ENCODE data around the gene NSD1.
A peak's percentile ranks its signal among the peaks of the same experiment; 100 is the strongest.

The NSD1 gene

GRCh38 chr5:177317959-177318377 is 184.4 kb downstream of the NSD1 start:
- peak; percentile 78 for TF ChIP-seq CTCF (IDR thresholded peaks at IDR 0.05; ENCODE audit: insufficient read depth, low read length, missing control alignments)
- ChIA-PET POLR2A (no interaction called here), CTCF (interaction anchor here (0.7 to 17.1 kb wide), 27 partner anchors 8 to 204 kb away, joined by 3 to 261 read pairs (median 7); partner anchors contain the start of genes GRK6, LMAN2, PDLIM7 and PFN3)
- DNase-seq (ENCODE audit: low read depth, low spot score) = peak; percentile 38
- H3K4me3 ChIP-seq (ENCODE audit: low read depth, low read length) = no peak overlapping the region

- no peak for DNase-seq (ENCODE audit: low read depth, low spot score)
- ChIA-PET CTCF (interaction anchor here (0.6 to 17.1 kb wide), 12 partner anchors 6 to 248 kb away, joined by 3 to 261 read pairs (median 20); partner anchors contain the start of genes PFN3 and PRR7), POLR2A (interaction anchor here (0.6 kb wide), 1 partner anchor 32 kb away, joined by 3 read pairs; the partner anchor contains the start of gene LMAN2)
- no peak for TF ChIP-seq CTCF (IDR thresholded peaks at IDR 0.05; ENCODE audit: insufficient read depth, low read length, missing control alignments)
- H3K4me3 ChIP-seq (ENCODE audit: low read depth, low read length) = no peak overlapping the region
Observed at GRCh38 chr5:177319913-177320588, 186.5 kb downstream of the NSD1 start.

GRCh38 chr5:177320879-177321278 is 187.3 kb downstream of the NSD1 start:
- TF ChIP-seq CTCF (IDR thresholded peaks at IDR 0.05; ENCODE audit: insufficient read depth, low read length, missing control alignments) = no peak
- POLR2A ChIA-PET = interaction anchor here (0.6 kb wide), 1 partner anchor 31 kb away, joined by 3 read pairs; the partner anchor contains the start of gene LMAN2
- no peak for DNase-seq (ENCODE audit: low read depth, low spot score)
- CTCF ChIA-PET = interaction anchor here (1.2 to 17.1 kb wide), 6 partner anchors 12 to 207 kb away, joined by 3 to 261 read pairs (median 28); partner anchors contain the start of genes PFN3 and PRR7
- H3K4me3 ChIP-seq (ENCODE audit: low read depth, low read length) = no peak overlapping the region

GRCh38 chr5:177325868-177326381 is 192.4 kb downstream of the NSD1 start:
- no peak overlapping the region for H3K4me3 ChIP-seq (ENCODE audit: low read depth, low read length)
- CTCF ChIA-PET = interaction anchor here (0.7 to 5.6 kb wide), 6 partner anchors 8 to 212 kb away, joined by 3 to 53 read pairs (median 4); no protein-coding TSS in a partner anchor
- no peak for DNase-seq (ENCODE audit: low read depth, low spot score)

GRCh38 chr5:177327539-177328522 is 194.3 kb downstream of the NSD1 start:
- H3K4me3 ChIP-seq (ENCODE audit: low read depth, low read length) = no peak overlapping the region
- ChIA-PET CTCF (interaction anchor here (0.7 to 5.6 kb wide), 10 partner anchors 10 to 213 kb away, joined by 3 to 53 read pairs (median 5); no protein-coding TSS in a partner anchor), POLR2A (no interaction called here)
- TF ChIP-seq CTCF (IDR thresholded peaks at IDR 0.05; ENCODE audit: insufficient read depth, low read length, missing control alignments) = no peak
- no peak for DNase-seq (ENCODE audit: low read depth, low spot score)

More at GRCh38 chr5:177325868-177326381, 192.4 kb downstream of the NSD1 start:
- POLR2A ChIA-PET = no interaction called here
- TF ChIP-seq CTCF (IDR thresholded peaks at IDR 0.05; ENCODE audit: insufficient read depth, low read length, missing control alignments) = no peak
